T1000 (cell line): ENCODE results near the gene MFAP2.
"Not testable (repeated sequence)": the region's sequence is repeated elsewhere in the genome, so short reads cannot be mapped to it uniquely, and the experiment has no call there.

Experiments used
- DNase-seq: peaks from one replicate; lab custom pipeline; 2025; ENCODE audit warnings: mixed read lengths; lab: John Stamatoyannopoulos, UW

The MFAP2 gene

GRCh38 chr1:16964169-16964568 lies 16.3 kb downstream of the MFAP2 start:
- not testable (repeated sequence) for DNase-seq

- no peak for DNase-seq
Measured at GRCh38 chr1:16961297-16962133, 18.9 kb downstream of the MFAP2 start.

- DNase-seq = peak; percentile 67
Measured at GRCh38 chr1:16960560-16961296, 19.7 kb downstream of the MFAP2 start.

- no peak for DNase-seq
Measured at GRCh38 chr1:16958475-16958874, 21.9 kb downstream of the MFAP2 start.

- no peak for DNase-seq
Measured at GRCh38 chr1:16957731-16958130, 22.7 kb downstream of the MFAP2 start.

- no peak for DNase-seq
Measured at GRCh38 chr1:16956775-16957174, 23.6 kb downstream of the MFAP2 start.

GRCh38 chr1:16955186-16955585 lies 25.2 kb downstream of the MFAP2 start:
- no peak for DNase-seq

GRCh38 chr1:16954579-16954978 lies 25.8 kb downstream of the MFAP2 start:
- no peak for DNase-seq

GRCh38 chr1:16952376-16952775 lies 28.0 kb downstream of the MFAP2 start:
- DNase-seq = not testable (repeated sequence)

GRCh38 chr1:16949026-16949425 lies 31.4 kb downstream of the MFAP2 start:
- DNase-seq = peak; percentile 71

- peak; percentile 28 for DNase-seq
Measured at GRCh38 chr1:16948282-16948891, 32.0 kb downstream of the MFAP2 start.

GRCh38 chr1:16946646-16947045 lies 33.8 kb downstream of the MFAP2 start:
- DNase-seq = no peak

- DNase-seq = not testable (repeated sequence)
Measured at GRCh38 chr1:16946185-16946584, 34.2 kb downstream of the MFAP2 start.

- not testable (repeated sequence) for DNase-seq
Measured at GRCh38 chr1:16945512-16945911, 34.9 kb downstream of the MFAP2 start.

- no peak for DNase-seq
Measured at GRCh38 chr1:16944038-16944437, 36.4 kb downstream of the MFAP2 start.

- not testable (repeated sequence) for DNase-seq
Measured at GRCh38 chr1:16939386-16940180, 40.8 kb downstream of the MFAP2 start.

GRCh38 chr1:16938351-16939321 lies 41.8 kb downstream of the MFAP2 start:
- no peak for DNase-seq

GRCh38 chr1:16936580-16936979 lies 43.8 kb downstream of the MFAP2 start:
- DNase-seq = not testable (repeated sequence)

GRCh38 chr1:16933945-16934344 lies 46.5 kb downstream of the MFAP2 start:
- not testable (repeated sequence) for DNase-seq

GRCh38 chr1:16931206-16931934 lies 49.0 kb downstream of the MFAP2 start:
- DNase-seq = not testable (repeated sequence)
